Chondrocyte (in vitro differentiated cells): ENCODE data around the gene ABHD16B. TPM values are rescaled to one million over a fixed set of nuclear protein-coding genes. Genes with fewer than 3 reads are reported as not detected.
"Not testable (repeated sequence)": the region's sequence is repeated elsewhere in the genome, so short reads cannot be mapped to it uniquely, and the experiment has no call there.

Experiments
- DNase-seq: peaks from one replicate; pipeline ENCODE4 v3.0.0; 2021; ENCODE audit warnings: mixed read lengths, low spot score
- H3K27ac Mint-ChIP-seq: one replicate; pipeline ENCODE4 v1.8.0; 2021; ENCODE audit warnings: mild to moderate bottlenecking, moderate library complexity, mixed read lengths; ENCODE audit not compliant: unreplicated experiment
- H3K27me3 Mint-ChIP-seq: 2 replicates; pipeline ENCODE4 v1.8.0; 2021; ENCODE audit warnings: low read depth, mixed read lengths
- H3K36me3 Mint-ChIP-seq: 2 replicates; pipeline ENCODE4 v1.8.0; 2021; ENCODE audit warnings: low read depth, mixed read lengths
- H3K4me1 Mint-ChIP-seq: 2 replicates; pipeline ENCODE4 v1.8.0; 2021; ENCODE audit warnings: low read depth, mild to moderate bottlenecking, mixed read lengths
- H3K4me3 Mint-ChIP-seq: one replicate; pipeline ENCODE4 v1.8.0; 2021; ENCODE audit warnings: mild to moderate bottlenecking, moderate library complexity, mixed read lengths; ENCODE audit not compliant: unreplicated experiment
- H3K9me3 Mint-ChIP-seq: 2 replicates; pipeline ENCODE4 v1.8.0; 2021; ENCODE audit warnings: low read depth, mixed read lengths
- CTCF ChIP-seq: fragments of 200-600 bp; sonication (generic); IDR thresholded peaks from 2 replicates; pipeline ENCODE4 v1.5.0; 2021; ENCODE audit warnings: antibody characterized with exemption, mild to moderate bottlenecking, moderate library complexity
- total RNA-seq: library from RNA; stranded (reverse); gene quantifications from 3 replicates; pipeline ENCODE4 v1.2.1, GENCODE V29; 2021

ABHD16B gene
- total RNA-seq, 1 donor from 2014 or later = not detected

- Mint-ChIP-seq H3K27me3 (peaks cover 2% of the 10 kb centered on the region), H3K36me3 (peaks cover 2% of the 10 kb centered on the region), H3K4me1 (peaks cover 6% of the 10 kb centered on the region), H3K4me3 (no peak overlapping the region), H3K9me3 (no peaks in the 10 kb centered on the region), H3K27ac (no peak overlapping the region)
- TF ChIP-seq CTCF = no peak
- DNase-seq = no peak
These were observed 13.9 kb upstream of the ABHD16B start for GRCh38 chr20:63847237-63848002.

GRCh38 chr20:63848003-63848911 is 13.0 kb upstream of the ABHD16B start:
- no peak overlapping the region for H3K4me3 Mint-ChIP-seq
- TF ChIP-seq CTCF = no peak
- H3K9me3 Mint-ChIP-seq = no peaks in the 10 kb centered on the region
- H3K36me3 Mint-ChIP-seq = peaks cover 1% of the 10 kb centered on the region
- DNase-seq = no peak
- H3K4me1 Mint-ChIP-seq = peaks cover 6% of the 10 kb centered on the region
- peaks cover 2% of the 10 kb centered on the region for H3K27me3 Mint-ChIP-seq
- H3K27ac Mint-ChIP-seq = no peak overlapping the region

- no peak overlapping the region for H3K27ac Mint-ChIP-seq
- no peaks in the 10 kb centered on the region for H3K27me3 Mint-ChIP-seq
- peaks cover 8% of the 10 kb centered on the region for H3K4me1 Mint-ChIP-seq
- no peak overlapping the region for H3K4me3 Mint-ChIP-seq
- H3K36me3 Mint-ChIP-seq = no peaks in the 10 kb centered on the region
- no peak for DNase-seq
- no peaks in the 10 kb centered on the region for H3K9me3 Mint-ChIP-seq
- TF ChIP-seq CTCF = no peak
These were observed 10.4 kb upstream of the ABHD16B start for GRCh38 chr20:63850689-63851547.

DNA sequence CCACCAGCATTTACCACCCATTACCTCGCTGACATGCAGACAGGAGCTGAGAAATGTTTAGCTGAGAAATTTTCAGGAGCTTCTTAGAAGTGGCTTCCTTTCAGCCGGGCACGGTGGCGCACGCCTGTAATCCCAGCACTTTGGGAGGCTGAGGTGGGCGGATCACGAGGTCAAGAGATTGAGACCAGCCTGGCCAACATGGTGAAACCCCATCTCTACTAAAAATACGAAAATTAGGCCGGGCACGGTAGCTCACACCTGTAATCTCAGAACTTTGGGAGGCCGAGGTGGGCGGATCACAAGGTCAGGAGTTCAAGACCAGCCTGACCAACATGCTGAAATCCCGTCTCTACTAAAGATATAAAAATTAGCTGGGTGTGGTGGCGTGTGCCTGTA is 9.8 kb upstream of the ABHD16B start:
- not testable (repeated sequence) for H3K27ac Mint-ChIP-seq, H3K4me3 Mint-ChIP-seq, H3K4me1 Mint-ChIP-seq, H3K9me3 Mint-ChIP-seq, H3K27me3 Mint-ChIP-seq, H3K36me3 Mint-ChIP-seq, DNase-seq

DNA sequence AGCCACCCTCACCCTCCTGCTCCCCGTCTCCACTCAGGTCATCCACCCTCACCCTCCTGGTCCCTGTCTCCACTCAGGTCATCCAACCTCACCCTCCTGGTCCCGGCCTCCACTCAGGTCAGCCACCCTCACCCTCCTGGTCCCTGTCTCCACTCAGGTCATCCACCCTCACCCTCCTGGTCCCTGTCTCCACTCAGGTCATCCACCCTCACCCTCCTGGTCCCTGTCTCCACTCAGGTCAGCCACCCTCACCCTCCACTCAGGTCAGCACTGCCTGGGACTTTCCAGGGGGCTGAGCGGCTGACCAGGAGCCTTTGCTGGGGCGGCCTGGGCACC is 7.6 kb upstream of the ABHD16B start:
- not testable (repeated sequence) for H3K9me3 Mint-ChIP-seq, H3K4me3 Mint-ChIP-seq

More for the DNA sequence above, 7.6 kb upstream of the ABHD16B start:
- not testable (repeated sequence) for DNase-seq, H3K36me3 Mint-ChIP-seq, H3K27me3 Mint-ChIP-seq
- Mint-ChIP-seq H3K27ac (peak overlapping the region; percentile 63), H3K4me1 (peaks cover 14% of the 10 kb centered on the region)
